ENCODE data around the gene PARP9. TPM values are rescaled to one million over a fixed set of nuclear protein-coding genes. Genes with fewer than 3 reads are reported as not detected.

PARP9 gene
- total and polyA plus RNA-seq, 5 experiments from 2014 or later: 18.0 to 30.8 (median 19.2) TPM

DNA sequence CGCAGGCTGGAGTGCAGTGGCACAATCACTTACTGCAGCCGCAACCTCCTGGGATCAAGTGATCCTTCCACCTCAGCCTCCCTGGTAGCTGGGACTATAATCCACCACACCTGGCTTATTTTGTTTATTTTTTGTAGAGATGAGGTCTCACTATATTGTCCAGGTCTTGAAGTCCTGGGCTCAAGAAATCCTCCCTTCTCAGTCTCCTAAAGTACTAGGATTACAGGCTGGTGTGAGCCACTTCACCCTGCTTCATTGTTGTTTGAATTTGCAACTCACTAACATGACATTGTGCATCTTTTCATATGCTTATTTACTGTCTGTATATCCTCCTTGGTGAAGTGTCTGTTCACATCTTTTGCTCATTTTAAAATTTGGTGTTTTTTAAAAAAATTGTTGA is 23.5 kb upstream of the PARP9 start:
- POLR2A ChIA-PET: interaction anchor here (1.3 kb wide), 1 partner anchor 9 kb away, joined by 3 read pairs; no protein-coding TSS in a partner anchor
- Mint-ChIP-seq H3K4me1 (peaks cover 9 to 59% (median 20%) of the 10 kb centered on the region in 4 donors), H3K27ac (no peak overlapping the region), H3K9me3 (peaks cover 2 to 18% (median 11%) of the 10 kb centered on the region in 9 donors), H3K4me3 (no peak overlapping the region), H3K36me3 (peaks cover 23 to 42% (median 41%) of the 10 kb centered on the region in 3 donors), H3K27me3 (no peaks in the 10 kb centered on the region)
- no peak for DNase-seq
- ATAC-seq: no peak

DNA sequence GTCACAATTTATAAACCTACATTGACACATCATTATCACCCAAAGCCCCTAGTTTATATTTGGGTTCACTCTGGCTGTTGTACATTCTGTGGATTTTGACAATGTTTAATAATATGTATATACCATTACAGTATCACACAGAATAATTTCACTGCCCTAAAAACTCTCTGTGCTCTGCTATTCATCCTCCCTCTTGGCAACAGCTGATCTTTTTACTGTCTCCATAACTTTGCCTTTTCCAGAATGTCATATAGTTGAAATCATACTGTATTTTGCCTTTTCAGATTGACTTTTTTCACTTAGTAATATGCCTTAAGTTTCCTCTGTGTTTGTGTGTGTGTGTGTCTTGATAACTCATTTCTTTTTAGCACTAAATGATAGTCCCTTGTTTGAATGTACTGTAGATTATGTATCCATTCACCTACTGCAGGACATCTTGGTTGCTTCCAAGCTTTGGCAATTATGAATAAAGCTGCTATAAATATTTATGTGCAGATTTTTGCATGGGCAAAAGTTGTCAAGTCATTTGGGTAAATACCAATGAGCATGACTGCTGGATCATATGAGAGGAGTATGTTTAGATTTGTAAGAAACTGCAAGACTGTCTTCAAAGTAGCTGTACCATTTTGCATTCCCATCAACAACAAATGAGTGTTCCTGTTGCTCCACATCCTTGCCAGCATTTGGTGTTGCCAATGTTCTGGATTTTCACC is 22.8 kb upstream of the PARP9 start:
- H3K27me3 Mint-ChIP-seq: no peaks in the 10 kb centered on the region
- peaks cover 6 to 25% (median 15%) of the 10 kb centered on the region in 9 donors for H3K9me3 Mint-ChIP-seq
- H3K4me3 Mint-ChIP-seq: peak overlapping the region in 1 of 10 donors; percentile 44
- DNase-seq (no peak), ATAC-seq (no peak)
- H3K27ac Mint-ChIP-seq: peak overlapping the region in 2 of 10 donors; percentile 3 to 67
- POLR2A ChIA-PET: interaction anchor here (1.3 kb wide), 1 partner anchor 8 kb away, joined by 3 read pairs; no protein-coding TSS in a partner anchor
- H3K4me1 Mint-ChIP-seq: peaks cover 9 to 59% (median 20%) of the 10 kb centered on the region in 4 donors
- peaks cover 28 to 44% (median 41%) of the 10 kb centered on the region in 3 donors for H3K36me3 Mint-ChIP-seq

DNA sequence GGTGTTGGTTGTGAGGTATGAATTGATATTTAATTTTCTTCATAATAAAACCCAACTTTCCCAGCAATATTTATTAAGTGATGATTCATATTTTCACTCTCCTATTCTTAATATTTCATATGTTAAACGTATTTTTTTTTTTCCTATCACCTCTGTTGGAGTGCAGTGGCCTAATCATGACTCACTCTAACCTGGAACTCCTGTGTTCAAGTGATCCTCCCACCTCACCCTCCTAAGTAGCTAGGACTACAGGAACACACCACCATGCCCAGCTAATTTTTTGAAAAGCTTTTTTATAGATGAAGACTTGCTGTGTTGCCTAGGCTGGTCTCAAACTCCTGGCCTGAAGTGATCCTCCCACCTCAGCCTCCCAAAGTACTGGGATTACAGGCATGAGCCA is 22.0 kb upstream of the PARP9 start:
- H3K4me3 Mint-ChIP-seq: no peak overlapping the region
- H3K27ac Mint-ChIP-seq: peak overlapping the region in 1 of 10 donors; percentile 5
- H3K27me3 Mint-ChIP-seq: no peaks in the 10 kb centered on the region
- peaks cover 12 to 63% (median 21%) of the 10 kb centered on the region in 4 donors for H3K4me1 Mint-ChIP-seq
- POLR2A ChIA-PET: no interaction called here
- DNase-seq (no peak), ATAC-seq (no peak)
- peaks cover 36 to 47% (median 43%) of the 10 kb centered on the region in 3 donors for H3K36me3 Mint-ChIP-seq
- H3K9me3 Mint-ChIP-seq: peaks cover 10 to 33% (median 22%) of the 10 kb centered on the region in 9 donors

DNA sequence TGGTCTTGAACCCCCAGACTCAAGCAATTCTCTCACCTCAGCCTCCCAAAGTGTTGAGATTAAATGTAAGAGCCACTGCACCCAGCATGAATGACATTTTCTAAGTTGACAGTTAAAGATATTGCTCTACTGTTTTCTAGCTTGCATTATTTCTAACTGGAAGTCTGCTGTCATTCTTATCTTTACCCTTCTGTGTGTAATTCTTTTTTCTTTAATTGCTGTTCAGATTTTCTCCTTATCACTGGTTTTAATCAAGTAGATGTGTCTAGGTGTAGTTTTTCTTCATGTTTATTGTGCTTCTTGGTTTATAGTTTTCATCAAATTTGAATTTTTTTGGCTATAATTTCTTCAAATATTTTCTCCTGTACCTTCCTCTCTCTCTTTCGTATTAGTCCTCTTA is 18.3 kb upstream of the PARP9 start:
- Mint-ChIP-seq H3K27ac (peak overlapping the region in 5 of 10 donors; percentile 6 to 74 (median 57)), H3K4me1 (peaks cover 13 to 64% (median 26%) of the 10 kb centered on the region in 4 donors), H3K27me3 (no peaks in the 10 kb centered on the region), H3K4me3 (no peak overlapping the region), H3K36me3 (peaks cover 38 to 42% (median 39%) of the 10 kb centered on the region in 3 donors), H3K9me3 (peaks cover 10 to 37% (median 22%) of the 10 kb centered on the region in 9 donors)
- DNase-seq (no peak), ATAC-seq (no peak)
- POLR2A ChIA-PET: interaction anchor here (0.9 kb wide), 1 partner anchor 18 kb away, joined by 3 read pairs; the partner anchor contains the start of genes DTX3L and PARP9

DNA sequence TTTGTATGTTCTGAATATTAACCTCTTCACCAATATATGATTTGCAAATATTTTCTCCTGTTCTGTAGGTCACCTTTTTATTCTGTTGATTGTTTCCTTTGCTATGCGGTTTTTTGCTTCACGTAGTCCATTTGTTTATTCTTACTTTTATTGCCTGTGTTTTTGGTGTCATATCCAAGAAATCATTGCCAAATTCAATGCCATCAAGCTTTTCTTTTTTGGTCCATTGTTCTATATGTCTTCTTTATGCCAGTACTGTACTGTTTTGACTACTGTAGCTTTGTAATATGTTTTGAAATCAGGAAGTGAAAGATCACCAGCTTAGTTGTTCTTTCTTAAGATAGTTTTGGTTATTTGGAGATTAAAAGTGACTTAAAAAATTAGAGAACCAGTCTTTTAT is 17.5 kb upstream of the PARP9 start:
- Mint-ChIP-seq H3K36me3 (peaks cover 38 to 42% (median 40%) of the 10 kb centered on the region in 3 donors), H3K4me3 (no peak overlapping the region), H3K9me3 (peaks cover 10 to 37% (median 22%) of the 10 kb centered on the region in 9 donors), H3K27ac (peak overlapping the region in 3 of 10 donors; percentile 3 to 97 (median 22)), H3K27me3 (no peaks in the 10 kb centered on the region), H3K4me1 (peaks cover 13 to 65% (median 28%) of the 10 kb centered on the region in 4 donors)
- DNase-seq (no peak), ATAC-seq (no peak)
- POLR2A ChIA-PET: interaction anchor here (0.9 kb wide), 1 partner anchor 18 kb away, joined by 3 read pairs; the partner anchor contains the start of genes DTX3L and PARP9

DNA sequence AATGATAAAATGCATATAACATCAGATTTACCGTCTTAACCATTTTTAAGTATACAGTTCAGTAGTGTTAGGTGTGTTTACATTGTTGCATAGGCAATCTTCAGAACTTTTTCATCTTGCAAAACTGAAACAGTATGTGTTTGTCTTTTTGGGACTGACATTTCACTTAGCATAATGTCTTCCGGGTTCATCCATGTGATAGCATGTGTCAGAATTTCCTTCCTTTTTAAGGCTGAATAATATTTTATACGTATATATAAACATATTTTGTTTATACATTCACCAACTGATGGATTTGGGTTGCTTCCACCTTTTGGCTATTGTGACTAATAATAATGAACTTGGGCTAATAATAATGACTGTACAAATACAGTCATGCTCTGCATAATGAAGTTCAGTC is 16.4 kb upstream of the PARP9 start:
- ATAC-seq: no peak
- peak overlapping the region in 1 of 10 donors; percentile 97 for H3K27ac Mint-ChIP-seq
- no peak overlapping the region for H3K4me3 Mint-ChIP-seq
- H3K9me3 Mint-ChIP-seq: peaks cover 10 to 37% (median 22%) of the 10 kb centered on the region in 9 donors
- POLR2A ChIA-PET: no interaction called here
- no peak for DNase-seq
- no peaks in the 10 kb centered on the region for H3K27me3 Mint-ChIP-seq
- peaks cover 17 to 67% (median 32%) of the 10 kb centered on the region in 4 donors for H3K4me1 Mint-ChIP-seq
- peaks cover 36 to 38% (median 37%) of the 10 kb centered on the region in 3 donors for H3K36me3 Mint-ChIP-seq

DNA sequence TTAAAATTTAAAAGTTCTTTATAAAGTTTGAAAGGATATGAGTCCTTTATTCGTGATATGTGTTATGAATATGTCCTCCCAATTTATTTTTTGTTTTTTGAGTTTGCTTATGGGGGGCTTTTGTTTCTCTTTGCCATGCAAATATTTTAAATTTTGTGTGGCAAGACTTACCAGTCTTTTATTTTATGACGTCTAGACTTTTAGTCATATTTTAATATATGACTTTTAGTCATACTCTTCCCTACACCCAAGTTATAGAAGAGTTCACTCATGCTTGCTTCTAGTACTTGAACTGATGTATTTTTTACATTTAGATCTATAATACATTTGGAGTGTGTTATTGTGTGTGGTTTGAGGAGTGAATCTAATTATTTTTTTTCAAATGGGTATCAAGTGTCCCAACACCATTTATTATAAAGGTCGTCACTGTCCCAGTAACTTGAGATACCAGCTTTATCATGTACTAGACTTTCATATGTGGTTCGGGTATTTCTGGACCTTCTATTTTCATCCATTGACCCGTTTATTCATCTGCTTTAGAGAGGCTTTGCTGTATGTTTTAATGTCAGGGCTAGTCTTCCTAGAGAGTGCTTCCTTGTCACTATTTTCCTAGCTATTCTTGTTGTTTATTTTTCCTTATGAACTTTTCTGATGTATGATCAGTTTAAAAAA is 14.1 kb upstream of the PARP9 start:
- POLR2A ChIA-PET: interaction anchor here (0.6 to 3.4 kb wide), 8 partner anchors 9 to 1000 kb away, joined by 3 to 29 read pairs (median 3); partner anchors contain the start of genes DTX3L, PARP14 and PARP9
- Mint-ChIP-seq H3K36me3 (peaks cover 20 to 27% (median 24%) of the 10 kb centered on the region in 3 donors), H3K4me1 (peaks cover 14 to 71% (median 37%) of the 10 kb centered on the region in 4 donors), H3K9me3 (peaks cover 3 to 25% (median 18%) of the 10 kb centered on the region in 9 donors), H3K27ac (peak overlapping the region; percentile 59 to 100 (median 97)), H3K27me3 (no peaks in the 10 kb centered on the region), H3K4me3 (peak overlapping the region; percentile 96 to 100 (median 99))
- DNase-seq (no peak), ATAC-seq (peak in 1 of 2 donors; percentile 27)

DNA sequence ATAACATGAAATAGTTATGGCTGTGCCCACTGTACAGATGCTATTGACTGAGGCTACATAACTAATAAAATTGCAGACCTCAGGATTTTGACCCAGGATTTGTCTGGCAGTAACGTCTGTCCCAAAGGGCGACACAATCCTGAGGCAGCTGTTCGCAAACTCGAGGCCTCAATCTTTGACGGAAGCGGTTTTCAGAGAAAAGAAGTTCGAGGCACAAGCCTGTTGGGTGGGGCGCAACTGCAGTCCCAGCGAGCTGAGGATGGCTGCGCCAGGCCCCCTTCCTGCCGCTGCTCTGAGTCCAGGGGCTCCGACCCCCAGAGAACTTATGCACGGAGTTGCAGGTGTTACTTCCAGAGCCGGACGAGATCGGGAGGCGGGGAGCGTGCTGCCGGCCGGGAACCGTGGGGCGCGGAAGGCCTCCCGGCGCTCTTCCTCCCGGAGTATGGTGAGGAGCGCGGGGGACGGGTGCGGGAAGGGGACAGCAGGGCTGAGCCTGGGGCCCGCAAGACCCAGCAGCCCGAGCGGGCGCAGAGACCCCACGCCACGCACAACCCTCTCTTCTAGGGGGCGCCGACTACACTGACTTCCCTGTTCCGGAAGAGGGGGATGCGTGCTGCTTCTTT is 13.4 kb upstream of the PARP9 start, which contains the start of gene PARP15:
Gene PARP15 (plus strand): TSS at position 242 of the 623 bp plus-strand sequence. CDS start 18 bp downstream, at position 260.
- Mint-ChIP-seq H3K27me3 (no peaks in the 10 kb centered on the region), H3K27ac (peak within 1 kb of the TSS; percentile 95 to 100 (median 97)), H3K4me1 (peaks cover 18 to 78% (median 44%) of the 10 kb centered on the region in 4 donors), H3K9me3 (peaks cover 3 to 18% (median 14%) of the 10 kb centered on the region in 9 donors), H3K4me3 (peak within 1 kb of the TSS; percentile 96 to 100 (median 99)), H3K36me3 (peaks cover 17 to 24% (median 23%) of the 10 kb centered on the region in 3 donors)
- peak; percentile 11 to 64 (median 36) for DNase-seq
- POLR2A ChIA-PET: interaction anchor here (0.6 to 3.4 kb wide), 7 partner anchors 9 to 161 kb away, joined by 3 to 29 read pairs (median 3); partner anchors contain the start of genes DTX3L and PARP9
- ATAC-seq: peak; percentile 80 to 81

DNA sequence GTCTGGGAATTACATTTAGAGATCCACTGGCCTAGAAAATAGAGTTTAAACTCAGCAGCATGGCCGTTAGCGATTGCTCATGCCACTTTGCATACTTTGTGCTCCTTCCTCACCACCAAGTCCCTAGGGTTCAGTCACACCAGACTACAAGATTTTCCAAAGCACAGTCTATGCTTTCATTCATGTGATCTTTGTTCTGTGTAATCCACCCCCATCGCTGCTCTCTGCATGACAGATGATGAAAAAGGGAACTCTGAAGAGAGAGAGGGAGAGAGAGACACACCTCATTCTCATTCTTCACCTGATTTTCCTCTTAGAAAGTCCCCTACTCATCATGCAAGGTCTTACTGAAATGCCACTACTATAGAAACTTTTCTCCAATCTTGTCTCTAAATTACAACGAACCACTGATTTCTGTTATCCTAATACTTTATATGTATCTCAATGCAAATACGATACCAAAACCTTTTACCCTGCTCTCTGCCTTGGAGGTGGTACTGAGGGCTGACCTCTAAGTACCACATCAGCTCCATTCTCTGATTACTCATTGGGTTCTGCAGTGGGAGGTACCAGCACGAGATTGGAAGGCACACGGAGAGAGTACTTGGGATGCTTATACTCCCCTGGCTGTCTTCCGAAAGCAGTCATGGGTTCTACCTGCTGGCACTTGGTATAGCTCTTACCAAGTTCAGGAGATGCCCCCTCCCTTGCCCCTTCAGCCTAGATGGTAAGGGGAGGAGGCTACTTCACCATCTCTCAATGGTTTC is 12.3 kb upstream of the PARP9 start:
- Mint-ChIP-seq H3K9me3 (peaks cover 0 to 7% (median 2%) of the 10 kb centered on the region in 9 donors), H3K36me3 (peaks cover 7 to 28% (median 18%) of the 10 kb centered on the region in 3 donors), H3K4me3 (peak overlapping the region in 8 of 10 donors; percentile 16 to 100 (median 99)), H3K27ac (peak overlapping the region in 8 of 10 donors; percentile 5 to 100 (median 96)), H3K27me3 (no peaks in the 10 kb centered on the region), H3K4me1 (peaks cover 17 to 77% (median 44%) of the 10 kb centered on the region in 4 donors)
- POLR2A ChIA-PET: interaction anchor here (0.6 to 3.4 kb wide), 5 partner anchors 8 to 589 kb away, joined by 3 to 29 read pairs (median 4); partner anchors contain the start of genes DTX3L and PARP9
- ATAC-seq (peak in 1 of 2 donors; percentile 34), DNase-seq (peak in 1 of 10 donors; percentile 19)

DNA sequence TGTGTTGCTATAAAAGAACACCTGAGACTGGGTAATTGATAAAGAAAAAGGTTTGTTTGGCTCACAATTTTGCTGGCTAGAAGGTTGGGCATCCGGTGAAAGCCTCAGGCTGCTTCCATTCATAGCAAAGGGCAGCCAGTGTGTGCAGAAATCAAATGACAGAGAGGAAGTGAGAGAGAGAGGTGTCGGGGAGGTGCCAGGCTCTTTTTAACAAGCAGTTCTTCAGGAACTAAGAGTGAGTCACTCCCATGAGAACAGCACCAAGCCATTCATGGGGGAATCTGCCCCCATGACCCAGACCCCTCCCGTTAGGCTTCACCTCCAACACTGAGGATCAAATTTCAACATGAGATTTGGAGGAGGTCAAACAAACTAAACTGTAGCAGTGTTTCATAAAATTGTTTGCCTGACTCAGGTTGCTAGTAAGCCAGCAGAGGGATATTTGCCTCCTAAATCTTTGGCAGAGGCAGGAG is 8.9 kb upstream of the PARP9 start:
- peaks cover 25 to 77% (median 59%) of the 10 kb centered on the region in 4 donors for H3K4me1 Mint-ChIP-seq
- H3K27ac Mint-ChIP-seq: peak overlapping the region in 9 of 10 donors; percentile 7 to 88 (median 77)
- peaks cover 4 to 58% (median 39%) of the 10 kb centered on the region in 3 donors for H3K36me3 Mint-ChIP-seq
- peak in 1 of 10 donors; percentile 25 for DNase-seq
- H3K27me3 Mint-ChIP-seq: no peaks in the 10 kb centered on the region
- H3K4me3 Mint-ChIP-seq: peak overlapping the region in 1 of 10 donors; percentile 25
- no peaks in the 10 kb centered on the region for H3K9me3 Mint-ChIP-seq
- POLR2A ChIA-PET: no interaction called here
- ATAC-seq: no peak

DNA sequence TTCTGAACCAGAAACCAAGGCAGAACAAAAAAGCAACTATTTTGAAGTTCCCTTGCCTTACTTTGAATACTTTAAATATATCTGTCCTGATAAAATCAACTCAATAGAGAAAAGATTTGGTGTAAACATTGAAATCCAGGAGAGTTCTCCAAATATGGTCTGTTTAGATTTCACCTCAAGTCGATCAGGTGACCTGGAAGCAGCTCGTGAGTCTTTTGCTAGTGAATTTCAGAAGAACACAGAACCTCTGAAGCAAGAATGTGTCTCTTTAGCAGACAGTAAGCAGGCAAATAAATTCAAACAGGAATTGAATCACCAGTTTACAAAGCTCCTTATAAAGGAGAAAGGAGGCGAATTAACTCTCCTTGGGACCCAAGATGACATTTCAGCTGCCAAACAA is 4.7 kb upstream of the PARP9 start:
- Mint-ChIP-seq H3K4me3 (peak overlapping the region in 2 of 10 donors; percentile 40 to 64), H3K36me3 (peaks cover 0 to 74% (median 40%) of the 10 kb centered on the region in 3 donors)
- POLR2A ChIA-PET: interaction anchor here (1.0 kb wide), 1 partner anchor 8 kb away, joined by 3 read pairs; the partner anchor contains the start of gene PARP15

More for the DNA sequence above, 4.7 kb upstream of the PARP9 start:
- no peaks in the 10 kb centered on the region for H3K9me3 Mint-ChIP-seq
- ATAC-seq (no peak), DNase-seq (no peak)
- peaks cover 27 to 79% (median 74%) of the 10 kb centered on the region in 4 donors for H3K4me1 Mint-ChIP-seq
- H3K27me3 Mint-ChIP-seq: no peaks in the 10 kb centered on the region
- peak overlapping the region; percentile 22 to 98 (median 75) for H3K27ac Mint-ChIP-seq
